Prostate gland (tissue), 2 donors: ENCODE measurements around the gene PAOX.

ENCODE experiments used
- POLR2A ChIP-seq: fragments of 450-650 bp; IDR thresholded peaks from one replicate; pipeline ENCODE4 v1.6.1; 2016; ENCODE audit warnings: antibody characterized with exemption, mild to moderate bottlenecking
- POLR2AphosphoS5 ChIP-seq: sonication (generic); formaldehyde crosslinking; IDR thresholded peaks from one replicate; pipeline ENCODE4 v1.6.1; 2017; ENCODE audit warnings: antibody characterized with exemption
- TF ChIP-seq, protein P1 (sequence below), 4 experiments: fragments of 200-600 bp in 2 of 4; fragments of 450-650 bp in 2 of 4; sonication (generic) in 2 of 4; IDR thresholded peaks; 1 replicate in 3 of 4; 2 replicates in 1 of 4; pipeline ENCODE4 v1.5.1; 2016 to 2019; ENCODE audit warnings: antibody characterized with exemption in 4 of 4, mild to moderate bottlenecking in 2 of 4, moderate library complexity in 2 of 4

DNA sequence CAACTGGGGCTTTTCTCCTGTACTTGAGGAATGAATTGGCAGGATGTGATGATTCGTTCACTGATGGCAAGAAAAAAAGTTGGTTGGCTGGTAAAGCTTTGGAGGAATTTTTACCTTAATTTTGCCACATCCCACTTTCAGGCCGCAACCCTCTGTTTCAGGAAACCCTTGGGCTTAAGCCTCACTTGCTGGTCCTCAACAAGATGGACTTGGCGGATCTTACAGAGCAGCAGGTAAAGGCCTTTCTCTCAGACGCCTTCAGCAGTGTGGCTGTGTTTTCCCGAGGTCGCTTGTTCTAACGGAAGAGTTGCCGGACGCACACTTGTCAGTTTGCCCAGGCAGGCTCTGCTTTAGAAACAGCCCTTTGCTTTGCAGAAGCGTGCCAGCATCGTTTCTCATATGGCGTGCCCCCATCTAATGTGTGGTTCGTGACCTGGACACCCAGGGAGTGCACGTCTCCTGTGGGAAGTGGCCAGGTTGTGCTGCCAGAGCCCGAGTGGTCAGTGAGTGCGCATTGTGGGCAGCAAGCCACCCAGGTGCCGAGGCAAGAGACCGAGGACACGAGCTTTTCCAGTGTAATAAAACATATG lies 17.1 kb downstream of the PAOX start:
- TF ChIP-seq, protein P1, sequence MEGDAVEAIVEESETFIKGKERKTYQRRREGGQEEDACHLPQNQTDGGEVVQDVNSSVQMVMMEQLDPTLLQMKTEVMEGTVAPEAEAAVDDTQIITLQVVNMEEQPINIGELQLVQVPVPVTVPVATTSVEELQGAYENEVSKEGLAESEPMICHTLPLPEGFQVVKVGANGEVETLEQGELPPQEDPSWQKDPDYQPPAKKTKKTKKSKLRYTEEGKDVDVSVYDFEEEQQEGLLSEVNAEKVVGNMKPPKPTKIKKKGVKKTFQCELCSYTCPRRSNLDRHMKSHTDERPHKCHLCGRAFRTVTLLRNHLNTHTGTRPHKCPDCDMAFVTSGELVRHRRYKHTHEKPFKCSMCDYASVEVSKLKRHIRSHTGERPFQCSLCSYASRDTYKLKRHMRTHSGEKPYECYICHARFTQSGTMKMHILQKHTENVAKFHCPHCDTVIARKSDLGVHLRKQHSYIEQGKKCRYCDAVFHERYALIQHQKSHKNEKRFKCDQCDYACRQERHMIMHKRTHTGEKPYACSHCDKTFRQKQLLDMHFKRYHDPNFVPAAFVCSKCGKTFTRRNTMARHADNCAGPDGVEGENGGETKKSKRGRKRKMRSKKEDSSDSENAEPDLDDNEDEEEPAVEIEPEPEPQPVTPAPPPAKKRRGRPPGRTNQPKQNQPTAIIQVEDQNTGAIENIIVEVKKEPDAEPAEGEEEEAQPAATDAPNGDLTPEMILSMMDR (IDR thresholded peaks at IDR 0.05): no peak
- no peak for TF ChIP-seq POLR2A
- TF ChIP-seq POLR2AphosphoS5: no peak
